Measurements from ENCODE around the gene STK10. TPM values are rescaled to one million over a fixed set of nuclear protein-coding genes. Genes with fewer than 3 reads are reported as not detected.

The STK10 gene
- total RNA-seq, 1 experiment from 2014 or later: 22.9 TPM

DNA sequence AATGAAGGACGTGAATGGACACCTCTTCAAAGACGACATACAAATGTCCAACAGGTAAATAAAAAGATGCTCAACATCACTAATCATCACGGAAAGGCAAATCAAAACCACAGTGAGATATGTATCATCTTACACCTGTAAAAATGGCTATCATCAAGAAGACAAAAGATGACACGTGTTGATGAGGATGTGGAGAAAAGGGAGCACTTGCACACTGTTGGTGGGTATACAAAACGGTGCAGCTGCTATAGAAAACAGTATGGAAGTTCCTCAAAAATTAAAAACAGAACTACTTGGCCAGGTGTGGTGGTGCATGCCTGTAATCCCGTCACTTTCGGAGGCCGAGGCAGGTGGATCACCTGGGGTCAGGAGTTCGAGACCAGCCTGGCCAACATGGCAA is 47.9 kb downstream of the STK10 start:
- TF ChIP-seq JUND (IDR thresholded peaks at IDR 0.05) (no peak), SRF (IDR thresholded peaks at IDR 0.05; ENCODE audit: low read depth) (no peak), ZNF274 (IDR thresholded peaks at IDR 0.05; ENCODE audit: low read depth, low read length) (no peak), ZBTB33 (IDR thresholded peaks at IDR 0.05; ENCODE audit: extremely low read depth, insufficient replicate concordance, low read length) (no peak), ATF3 (IDR thresholded peaks at IDR 0.05) (no peak), SIN3A (IDR thresholded peaks at IDR 0.05; ENCODE audit: low read depth) (no peak), POLR2A (IDR thresholded peaks at IDR 0.05; ENCODE audit: borderline replicate concordance, extremely low read depth, insufficient read depth, insufficient read length) (no peak), RAD21 (IDR thresholded peaks at IDR 0.05; ENCODE audit: low read depth) (no peak), EGR1 (IDR thresholded peaks at IDR 0.05; ENCODE audit: low read depth) (no peak), EZH2 (IDR thresholded peaks at IDR 0.05) (no peak), ZFX (IDR thresholded peaks at IDR 0.05) (no peak), SP1 (IDR thresholded peaks at IDR 0.05; ENCODE audit: low read depth) (no peak), POLR2AphosphoS5 (IDR thresholded peaks at IDR 0.05; ENCODE audit: low read depth, low read length) (no peak), ELF1 (IDR thresholded peaks at IDR 0.05; ENCODE audit: borderline replicate concordance, low read depth) (no peak)
- TF ChIP-seq, protein P1, sequence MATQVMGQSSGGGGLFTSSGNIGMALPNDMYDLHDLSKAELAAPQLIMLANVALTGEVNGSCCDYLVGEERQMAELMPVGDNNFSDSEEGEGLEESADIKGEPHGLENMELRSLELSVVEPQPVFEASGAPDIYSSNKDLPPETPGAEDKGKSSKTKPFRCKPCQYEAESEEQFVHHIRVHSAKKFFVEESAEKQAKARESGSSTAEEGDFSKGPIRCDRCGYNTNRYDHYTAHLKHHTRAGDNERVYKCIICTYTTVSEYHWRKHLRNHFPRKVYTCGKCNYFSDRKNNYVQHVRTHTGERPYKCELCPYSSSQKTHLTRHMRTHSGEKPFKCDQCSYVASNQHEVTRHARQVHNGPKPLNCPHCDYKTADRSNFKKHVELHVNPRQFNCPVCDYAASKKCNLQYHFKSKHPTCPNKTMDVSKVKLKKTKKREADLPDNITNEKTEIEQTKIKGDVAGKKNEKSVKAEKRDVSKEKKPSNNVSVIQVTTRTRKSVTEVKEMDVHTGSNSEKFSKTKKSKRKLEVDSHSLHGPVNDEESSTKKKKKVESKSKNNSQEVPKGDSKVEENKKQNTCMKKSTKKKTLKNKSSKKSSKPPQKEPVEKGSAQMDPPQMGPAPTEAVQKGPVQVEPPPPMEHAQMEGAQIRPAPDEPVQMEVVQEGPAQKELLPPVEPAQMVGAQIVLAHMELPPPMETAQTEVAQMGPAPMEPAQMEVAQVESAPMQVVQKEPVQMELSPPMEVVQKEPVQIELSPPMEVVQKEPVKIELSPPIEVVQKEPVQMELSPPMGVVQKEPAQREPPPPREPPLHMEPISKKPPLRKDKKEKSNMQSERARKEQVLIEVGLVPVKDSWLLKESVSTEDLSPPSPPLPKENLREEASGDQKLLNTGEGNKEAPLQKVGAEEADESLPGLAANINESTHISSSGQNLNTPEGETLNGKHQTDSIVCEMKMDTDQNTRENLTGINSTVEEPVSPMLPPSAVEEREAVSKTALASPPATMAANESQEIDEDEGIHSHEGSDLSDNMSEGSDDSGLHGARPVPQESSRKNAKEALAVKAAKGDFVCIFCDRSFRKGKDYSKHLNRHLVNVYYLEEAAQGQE (IDR thresholded peaks at IDR 0.05; ENCODE audit: low read depth): no peak
- no peaks in the 10 kb centered on the region for H3K9me3 ChIP-seq (ENCODE audit: control insufficient read depth in 1 of 2, insufficient read depth in 1 of 2, low read depth in 1 of 2, low read length in 2 of 2)
- ChIA-PET POLR2A (no interaction called here), CTCF (no interaction called here), RAD21 (ENCODE audit: low non-redundant PET in 1 of 2, low total read pairs in 2 of 2, uncharacterized antibody in 2 of 2, unreplicated experiment in 2 of 2) (no interaction called here)
- H4K20me1 ChIP-seq (ENCODE audit: insufficient read depth): no peaks in the 10 kb centered on the region
- H3K9ac ChIP-seq (ENCODE audit: low read length): no peak overlapping the region
- no TSS peak for BruUV-seq (replicated peaks)
- DNase-seq (ENCODE audit: low read depth, low spot score): no peak
- no peak overlapping the region for H3K4me2 ChIP-seq (ENCODE audit: low read length)
- no peak overlapping the region for H3K27ac ChIP-seq (ENCODE audit: low read depth, low read length)
- H3K4me3 ChIP-seq (replicated peaks in 1 of 2; ENCODE audit: low read depth in 1 of 2, low read length in 2 of 2): no peak overlapping the region
- ATAC-seq: no peak
- no peak overlapping the region for H2AFZ ChIP-seq (ENCODE audit: low read depth, low read length, poor library complexity, severe bottlenecking)
- H3K4me1 ChIP-seq (ENCODE audit: control insufficient read depth in 1 of 2, insufficient read depth in 2 of 2, low read length in 2 of 2): no peaks in the 10 kb centered on the region
- H3K27me3 ChIP-seq (ENCODE audit: insufficient read depth, low read length): no peaks in the 10 kb centered on the region
- intact Hi-C loops (cut with micrococcal nuclease): no loop called here
- no peaks in the 10 kb centered on the region for H3K9me2 ChIP-seq (ENCODE audit: insufficient read depth)
- no peaks in the 10 kb centered on the region for H3K36me3 ChIP-seq (ENCODE audit: control insufficient read depth in 1 of 2, insufficient read depth in 2 of 2, low read length in 2 of 2)
- no peaks in the 10 kb centered on the region for H3K79me2 ChIP-seq (ENCODE audit: insufficient read depth, low read length)
